ENCODE data around the gene EPHA6.
"Not testable (repeated sequence)": the region's sequence is repeated elsewhere in the genome, so short reads cannot be mapped to it uniquely, and the experiment has no call there.

EPHA6 gene

DNA sequence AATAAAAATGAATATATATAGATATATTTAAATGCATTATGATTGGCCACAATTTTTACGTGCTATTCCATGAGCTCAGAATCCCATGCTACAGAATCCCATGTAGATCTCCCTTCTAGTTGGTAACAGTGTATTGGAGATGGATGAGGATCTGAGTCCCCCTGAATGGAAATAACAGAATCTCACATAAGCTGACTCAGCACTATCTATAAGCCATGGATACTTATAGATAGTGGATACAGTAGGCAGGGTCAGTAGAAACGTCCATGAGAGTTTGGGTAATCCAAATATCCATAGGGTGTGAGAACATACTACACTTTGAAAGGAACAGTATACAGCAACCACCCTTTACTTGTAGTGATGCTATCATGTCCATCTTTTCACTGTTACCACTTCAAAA, 375.4 kb downstream of the EPHA6 start:
- no peak for DNase-seq

DNA sequence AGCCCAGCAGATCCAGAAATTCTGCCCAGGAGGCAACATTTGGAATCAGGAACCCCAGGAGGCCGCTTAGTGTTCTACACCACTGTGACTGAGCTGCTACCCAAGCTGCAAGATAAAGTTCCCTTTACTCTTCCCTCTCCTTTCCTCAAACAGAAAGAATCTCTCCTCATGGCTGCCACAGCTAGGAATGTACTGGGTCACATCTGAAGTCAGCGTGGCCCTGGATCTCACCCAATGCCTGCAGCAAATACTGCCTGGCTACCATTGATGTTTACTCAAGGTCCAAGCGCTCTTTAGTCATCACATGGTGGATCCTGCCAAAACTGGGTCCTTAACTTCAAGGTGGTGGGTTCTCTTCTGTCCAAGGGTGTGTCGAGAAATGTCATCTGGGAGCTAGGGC, 382.7 kb downstream of the EPHA6 start:
- DNase-seq: no peak

DNA sequence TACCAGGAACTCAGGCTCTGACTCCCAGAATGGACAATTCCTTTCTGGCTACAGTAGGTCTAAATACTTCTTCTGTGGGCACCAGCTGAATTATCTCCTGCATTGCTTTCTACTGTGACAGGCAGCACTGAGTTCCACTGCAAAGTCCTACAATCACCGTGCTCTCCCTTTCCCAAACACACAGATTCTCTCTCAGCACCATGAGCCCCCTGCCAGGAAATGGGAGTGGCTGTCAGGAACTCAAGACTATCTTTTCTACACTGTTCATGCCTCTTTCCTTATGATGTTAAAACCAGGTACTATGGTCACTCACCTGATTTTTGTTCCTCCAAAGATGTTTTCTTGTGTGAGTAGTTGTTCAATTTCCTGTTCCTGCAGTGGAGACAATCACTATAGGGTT, 383.4 kb downstream of the EPHA6 start:
- DNase-seq: no peak

DNA sequence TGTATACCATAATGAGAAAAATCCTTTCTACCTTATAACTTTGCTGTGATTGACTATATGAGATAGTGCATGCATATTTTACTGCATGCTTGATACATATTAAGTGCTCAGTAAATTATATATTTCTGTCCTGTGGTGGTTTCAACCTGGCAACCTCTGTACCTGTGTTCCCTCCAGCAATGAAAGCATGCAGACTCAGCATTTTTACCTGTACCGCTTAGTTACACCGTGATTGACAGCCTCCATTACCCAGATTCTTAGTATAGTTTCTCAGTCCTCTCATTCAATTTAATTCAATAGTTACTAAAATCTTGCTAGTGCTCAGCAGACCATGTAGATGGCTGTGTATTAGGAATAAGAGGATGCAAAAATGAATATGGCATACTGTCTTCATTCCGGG, 386.0 kb downstream of the EPHA6 start:
- DNase-seq: no peak

DNA sequence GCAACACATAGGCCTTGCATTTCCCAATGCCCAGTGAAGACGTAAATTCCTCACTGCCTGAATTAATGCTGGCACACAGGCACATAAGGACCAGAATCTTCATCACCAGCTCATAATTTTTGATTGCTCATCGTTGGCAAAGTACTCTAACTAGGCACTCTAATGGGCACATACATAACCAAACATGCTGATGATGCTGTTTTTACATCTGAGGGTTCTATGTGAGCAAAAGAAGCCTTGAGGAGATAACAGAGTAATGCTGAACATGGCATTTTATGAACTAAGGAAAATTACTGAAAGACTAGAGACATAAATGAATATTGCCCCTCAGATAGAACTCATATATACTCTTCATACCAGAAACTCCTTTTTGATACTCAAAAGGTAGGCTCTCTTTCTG, 387.4 kb downstream of the EPHA6 start:
- DNase-seq: no peak

DNA sequence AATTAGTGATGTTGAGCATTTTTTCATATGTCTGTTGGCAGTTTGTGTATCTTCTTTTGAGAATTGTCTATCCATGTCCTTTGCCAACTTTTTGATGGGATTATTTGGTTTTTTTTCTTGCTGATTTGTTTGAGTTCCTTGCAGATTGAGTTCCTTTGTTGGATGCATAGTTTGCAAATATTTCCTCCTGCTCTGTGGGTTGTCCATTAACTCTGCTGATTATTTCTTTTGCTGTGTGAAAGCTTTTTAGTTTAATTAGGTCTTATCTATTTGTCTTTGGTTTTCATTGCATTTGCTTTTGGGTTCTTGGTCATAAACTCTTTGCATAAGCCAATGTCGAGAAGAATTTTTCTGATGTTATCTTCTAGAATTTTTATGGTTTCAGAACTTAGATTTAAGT, 414.6 kb downstream of the EPHA6 start:
- DNase-seq: no peak

DNA sequence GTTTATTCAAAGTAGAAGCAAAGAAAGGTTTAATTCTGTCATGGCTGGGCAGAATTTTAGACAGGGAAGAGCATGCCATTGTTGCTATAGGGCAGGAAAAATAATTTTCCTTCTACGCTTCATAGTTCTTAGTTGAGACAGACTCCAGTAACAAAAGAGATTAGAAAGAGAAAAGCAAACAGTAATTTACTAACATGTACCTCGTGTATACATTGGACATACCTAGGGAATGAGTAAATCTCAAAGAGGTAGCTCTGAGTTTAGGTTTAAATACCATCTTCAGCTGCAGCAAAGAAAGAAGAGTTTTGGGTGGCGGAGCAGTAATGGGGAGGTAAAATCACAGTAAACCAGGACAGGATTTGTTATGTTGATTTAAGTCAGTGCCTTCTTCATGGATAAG, 416.1 kb downstream of the EPHA6 start:
- no peak for DNase-seq

DNA sequence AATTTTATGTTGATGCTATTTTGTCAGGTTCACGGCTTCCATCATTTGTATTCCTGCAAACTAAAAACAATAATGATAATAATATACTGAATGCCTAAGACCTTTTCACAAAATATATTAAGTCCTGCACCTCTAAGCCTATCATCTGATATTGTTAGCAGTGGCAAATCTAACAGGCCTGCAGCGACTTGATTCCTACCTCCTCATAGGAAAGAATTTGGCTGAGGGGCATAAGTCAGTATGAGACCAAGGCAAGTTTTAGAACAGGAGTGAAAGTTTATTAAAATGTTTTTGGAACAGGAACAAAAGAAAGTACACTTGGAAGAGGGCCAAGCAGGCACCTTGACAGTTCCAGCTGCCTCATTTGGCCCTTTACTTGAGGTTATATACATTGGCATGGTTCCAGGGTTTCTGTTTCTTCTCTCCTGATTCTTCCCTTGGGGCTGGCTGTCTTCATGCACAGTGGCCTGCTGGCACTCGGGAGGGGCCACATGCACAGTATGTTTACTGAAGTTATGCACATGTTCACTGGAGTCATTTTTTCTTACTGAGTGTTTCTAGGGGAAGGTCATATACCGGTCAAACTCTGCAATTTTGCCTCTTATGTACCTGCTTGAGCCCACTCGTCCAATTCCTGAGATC, 418.1 kb downstream of the EPHA6 start:
- DNase-seq: peak; percentile 54

DNA sequence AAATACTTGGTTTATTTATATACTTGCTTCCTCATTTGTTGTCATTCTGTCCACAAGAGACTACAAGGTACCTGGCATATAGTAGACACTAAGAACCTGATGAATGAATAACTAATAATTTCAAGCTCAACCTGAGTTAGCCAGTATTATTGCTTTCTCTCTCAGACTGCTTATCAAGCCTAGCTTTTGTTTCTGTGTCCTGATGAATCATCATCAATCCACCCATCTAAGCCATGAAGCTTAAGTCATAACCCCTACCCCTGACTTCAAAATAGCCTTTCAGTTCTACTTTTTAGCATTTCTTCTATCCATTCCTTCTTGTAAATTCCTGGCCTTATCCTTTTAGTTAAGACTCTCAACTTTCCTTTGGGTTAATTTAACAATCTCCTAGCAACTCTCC, 420.8 kb downstream of the EPHA6 start:
- no peak for DNase-seq

DNA sequence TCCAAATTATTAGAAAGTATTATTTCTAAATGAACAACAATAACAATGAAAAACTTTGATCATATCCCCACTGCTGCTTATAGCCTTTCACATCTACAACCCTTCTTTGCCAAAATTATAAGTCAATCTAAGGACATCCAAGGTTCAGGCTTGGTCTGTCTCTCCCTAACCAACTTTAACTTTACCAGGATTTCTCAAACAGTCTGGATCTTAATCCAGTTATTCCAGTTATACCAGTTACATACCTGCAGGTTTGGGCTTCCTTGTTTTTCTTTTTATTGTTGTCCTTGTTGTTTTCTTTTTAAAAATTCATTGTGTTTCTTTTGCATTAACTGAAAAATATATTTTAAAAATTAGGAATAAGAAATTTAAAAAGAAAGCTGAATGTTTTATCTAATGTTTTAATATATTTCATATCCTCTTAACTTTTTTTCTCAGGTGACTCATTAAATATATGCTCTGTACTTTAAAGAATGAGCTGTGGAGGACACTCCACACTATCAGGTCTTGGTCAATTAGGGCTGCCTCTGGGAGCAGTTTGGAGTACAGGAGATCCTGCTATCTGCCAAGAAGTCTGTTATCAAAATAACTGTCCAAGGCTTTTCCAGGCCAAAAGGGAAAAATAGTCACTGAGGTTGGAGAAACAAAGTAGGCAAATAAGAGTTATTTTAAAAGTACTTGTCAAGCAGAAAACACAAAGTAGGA, 421.4 kb downstream of the EPHA6 start:
- DNase-seq: no peak

DNA sequence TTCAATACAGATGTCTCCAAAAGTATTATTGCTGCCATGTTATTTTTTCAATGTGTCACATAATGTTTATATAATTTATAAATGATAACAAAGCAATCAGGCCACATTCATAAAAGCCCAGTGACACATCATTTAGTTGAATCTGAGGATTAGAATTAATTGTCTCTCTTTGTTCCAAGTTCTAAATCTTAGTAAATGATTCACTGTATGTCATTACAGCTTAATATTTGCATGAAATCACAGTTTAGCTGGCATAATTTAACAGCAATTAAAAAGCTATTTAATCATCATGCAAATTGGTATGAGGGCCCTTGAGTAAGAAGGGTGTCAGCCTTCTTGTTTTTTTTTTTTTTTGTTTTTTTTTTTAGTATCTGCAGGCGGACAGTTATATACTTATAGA, 427.0 kb downstream of the EPHA6 start:
- DNase-seq: no peak

DNA sequence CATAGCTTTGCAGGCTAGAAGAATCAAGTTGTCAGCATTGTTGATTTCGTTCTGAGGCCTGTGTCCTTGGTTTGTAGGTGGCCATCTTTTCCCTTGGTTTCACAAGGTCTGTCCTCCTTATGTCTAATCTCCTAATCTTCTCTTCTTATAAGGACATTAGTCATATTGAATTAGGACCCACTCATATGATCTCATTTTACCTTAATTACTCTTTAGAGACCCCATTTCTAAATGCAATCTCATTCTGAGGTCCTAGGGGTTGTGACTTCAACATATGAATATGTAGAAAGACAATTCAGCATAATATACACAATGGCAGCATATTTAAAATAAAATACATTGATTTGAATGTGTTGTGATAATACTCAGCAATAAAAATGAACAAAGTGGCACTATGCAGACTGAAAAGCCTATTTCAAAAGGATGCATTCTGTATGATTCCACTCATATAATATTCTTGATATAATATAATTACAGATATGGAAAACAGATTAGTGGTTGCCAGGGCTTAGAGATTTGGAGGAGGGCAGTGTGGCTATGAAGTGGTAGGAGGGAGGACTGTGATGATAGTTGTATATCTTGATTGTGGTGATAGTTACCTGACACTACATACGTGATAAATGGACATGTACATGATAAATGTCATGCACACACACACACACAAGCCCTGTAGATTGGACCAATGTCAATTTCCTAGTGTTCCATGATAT, 431.0 kb downstream of the EPHA6 start:
- DNase-seq: no peak

DNA sequence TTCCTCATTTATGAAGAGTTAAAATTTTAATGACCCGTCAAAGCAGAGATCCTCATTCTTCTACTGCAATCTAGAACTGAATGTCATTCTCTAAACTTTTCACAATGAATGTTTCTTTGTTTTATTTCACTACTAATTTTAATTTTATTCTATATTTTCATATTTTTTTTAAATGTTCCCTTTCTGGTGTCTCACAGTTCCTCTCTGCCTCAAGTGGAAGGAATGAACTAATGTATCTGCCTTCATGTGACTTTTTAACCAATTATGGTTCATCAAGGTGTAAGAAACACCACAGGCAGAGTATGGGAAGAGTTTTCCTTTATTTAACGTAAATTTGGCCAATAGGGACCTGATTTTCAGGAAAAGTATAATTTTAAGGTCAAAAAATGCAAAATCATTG, 441.7 kb downstream of the EPHA6 start:
- DNase-seq: no peak

DNA sequence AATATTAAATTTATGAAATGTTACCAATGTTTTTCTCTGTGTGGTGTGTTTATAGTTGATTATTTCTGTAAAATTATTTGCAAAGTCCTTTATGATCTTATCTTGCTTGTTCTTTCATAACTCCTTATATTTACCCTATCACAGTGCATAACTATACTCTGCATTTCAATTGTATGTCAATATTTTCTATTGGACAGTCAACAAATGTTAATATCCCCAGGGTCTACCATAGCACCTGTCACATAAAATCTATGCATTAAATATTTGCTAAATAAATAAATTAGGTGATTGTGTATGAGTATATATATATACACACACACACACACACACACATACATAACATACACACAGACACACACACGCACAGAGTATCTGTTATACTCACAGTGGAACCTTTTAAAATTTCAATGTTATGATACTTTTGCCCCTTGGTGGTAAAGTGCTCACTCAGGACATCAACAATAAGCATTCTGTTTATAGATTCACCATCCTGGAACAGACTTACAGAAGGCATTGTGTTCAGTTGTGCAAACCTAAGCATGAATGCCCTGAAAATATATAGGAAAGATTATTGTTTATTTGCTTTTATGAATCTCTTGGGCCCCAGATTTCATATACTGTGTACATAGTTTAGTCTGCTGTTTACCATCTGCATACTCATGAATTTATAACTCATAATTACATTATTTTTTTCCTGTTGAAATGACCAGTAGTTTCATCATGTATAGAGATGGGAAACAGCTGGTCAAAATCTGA, 443.7 kb downstream of the EPHA6 start:
- DNase-seq: no peak

DNA sequence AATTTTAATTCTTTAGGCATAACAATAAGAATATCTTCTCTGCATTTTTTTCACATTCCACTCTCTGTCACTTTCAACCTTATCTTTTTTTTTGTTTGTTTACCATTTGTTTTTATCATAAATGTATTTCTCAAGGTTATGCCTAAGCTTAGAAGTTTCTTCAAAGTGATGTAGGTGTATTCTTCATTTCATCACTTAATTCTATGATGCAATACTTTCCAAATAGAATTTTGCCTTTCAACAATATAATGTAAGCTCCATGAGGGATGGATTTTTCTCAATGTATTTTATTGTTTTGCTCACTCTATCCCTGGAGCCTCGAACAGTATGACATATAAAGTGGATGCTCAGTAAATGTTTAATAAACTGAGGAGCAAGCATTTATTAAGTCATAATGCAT, 444.9 kb downstream of the EPHA6 start:
- DNase-seq: no peak

DNA sequence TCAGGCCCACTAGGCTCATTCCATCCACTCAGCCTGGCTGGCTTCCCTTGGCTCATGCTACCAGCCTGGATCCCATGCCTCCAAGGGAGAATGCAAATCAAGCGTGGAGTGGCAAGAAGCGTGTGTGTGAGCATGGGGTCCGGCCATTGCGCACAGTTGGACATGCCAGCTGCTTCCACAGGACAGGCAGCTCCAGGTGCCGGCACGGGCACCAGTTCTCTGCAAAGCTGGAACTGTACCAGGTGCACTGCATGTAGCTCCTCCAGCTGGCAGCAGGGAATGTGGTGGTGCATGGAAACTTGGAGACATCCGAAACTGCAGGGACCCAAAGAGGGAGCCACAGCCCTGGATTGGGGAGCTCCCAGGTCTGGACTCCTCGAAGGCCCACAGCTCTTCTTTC, 449.8 kb downstream of the EPHA6 start:
- DNase-seq: no peak

DNA sequence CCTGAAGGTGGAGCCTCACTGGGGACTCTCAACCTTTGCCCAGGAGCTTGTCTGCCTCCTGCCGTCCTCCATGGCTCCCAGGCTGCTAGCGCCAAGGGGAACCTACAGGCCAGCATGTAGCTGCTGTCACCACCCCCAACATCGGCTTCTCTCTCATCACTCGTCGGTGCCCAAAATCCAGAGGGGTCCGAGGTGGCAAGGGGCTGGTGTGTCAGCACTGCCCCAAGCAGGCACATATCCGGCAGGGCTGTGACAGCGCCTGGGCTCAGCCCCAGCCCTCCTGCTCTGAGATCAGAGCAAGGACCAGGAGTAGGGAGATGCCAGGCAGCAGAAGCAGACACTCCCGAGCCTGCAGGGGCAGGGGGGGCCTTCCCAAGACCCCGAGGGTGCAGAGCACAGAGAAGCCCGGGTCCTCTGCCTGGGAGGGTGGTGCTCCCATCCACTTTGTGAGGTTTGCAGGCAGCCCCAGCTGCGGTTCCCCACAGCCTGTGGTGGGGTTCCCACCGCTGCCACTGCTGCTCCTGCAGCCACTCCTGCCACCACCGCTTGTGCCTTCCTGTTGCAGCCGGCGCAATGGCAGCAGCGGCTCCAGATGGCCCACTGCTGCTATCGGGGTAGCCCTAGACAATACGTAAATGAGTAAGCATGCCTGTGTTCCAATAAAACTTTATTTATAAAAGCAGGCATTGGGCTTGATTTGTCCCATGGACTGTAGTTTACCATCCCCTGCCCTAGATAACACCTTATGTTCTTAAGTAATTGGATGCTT, 451.0 kb downstream of the EPHA6 start:
- no peak for DNase-seq

DNA sequence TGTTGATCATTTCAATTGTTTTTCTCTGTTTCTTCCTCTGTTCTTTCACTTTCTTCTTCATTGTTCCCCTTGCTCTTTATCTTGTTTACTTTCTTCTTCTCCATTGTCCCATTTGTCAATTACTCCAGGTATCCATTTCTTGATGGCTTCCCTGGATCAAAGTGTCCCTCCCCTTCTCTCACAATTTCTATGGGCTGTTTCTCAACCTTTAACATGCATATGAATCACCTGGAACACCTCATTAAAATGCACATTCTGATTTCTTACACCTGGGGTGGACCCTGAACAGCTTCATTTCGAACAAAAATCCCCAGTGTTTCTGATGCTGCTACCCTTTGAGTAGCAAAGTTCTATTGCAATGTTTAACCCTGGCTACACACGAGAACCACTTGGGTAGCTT, 454.8 kb downstream of the EPHA6 start:
- DNase-seq: no peak

DNA sequence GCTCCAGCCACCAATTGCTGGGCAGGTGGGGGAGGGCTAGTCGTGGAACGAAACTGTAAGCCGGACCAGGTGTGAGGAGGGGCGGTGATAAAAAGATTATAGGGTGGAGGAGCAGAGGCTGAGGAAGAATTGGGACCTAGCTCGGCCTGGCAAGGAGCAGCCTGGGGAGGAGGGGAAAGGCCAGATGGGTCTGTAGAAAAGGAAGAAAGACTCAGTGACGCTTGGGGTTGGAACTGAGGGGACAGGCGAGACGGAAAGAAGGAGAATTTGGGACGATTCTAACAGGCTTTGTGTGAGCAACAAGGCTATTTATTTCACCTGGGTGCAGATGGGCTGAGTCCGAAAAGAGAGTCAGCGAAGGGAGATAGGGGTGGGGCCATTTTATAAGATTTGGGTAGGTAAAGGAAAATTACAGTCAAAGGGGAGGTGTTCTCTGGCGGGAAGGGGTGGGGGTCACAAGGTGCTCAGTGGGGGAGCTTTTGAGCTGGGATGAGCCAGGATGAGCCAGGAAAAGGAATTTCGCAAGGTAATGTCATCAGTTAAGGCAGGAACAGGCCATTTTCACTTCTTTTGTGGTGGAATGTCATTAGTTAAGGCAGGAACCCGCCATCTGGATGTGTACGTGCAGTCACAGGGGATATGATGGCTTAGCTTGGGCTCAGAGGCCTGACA, 462.6 kb downstream of the EPHA6 start:
- DNase-seq: not testable (repeated sequence)

DNA sequence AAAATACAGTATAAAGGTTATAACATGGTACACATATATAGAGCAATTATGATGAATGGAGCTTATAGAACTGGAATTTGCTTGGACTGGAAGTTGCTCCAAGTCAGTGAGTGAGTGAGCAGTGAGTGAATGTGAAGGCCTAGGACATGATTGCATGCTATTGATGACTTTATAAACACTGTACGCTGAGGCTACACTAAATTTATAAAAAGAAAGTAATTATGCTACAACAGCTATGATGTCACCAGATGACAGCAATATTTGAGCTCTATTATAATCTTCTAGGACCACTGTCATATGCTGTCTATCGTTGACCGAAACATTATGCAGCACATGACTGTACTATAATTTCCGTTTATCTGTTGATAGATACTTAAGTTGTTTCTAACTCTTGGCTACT, 463.3 kb downstream of the EPHA6 start:
- no peak for DNase-seq

DNA sequence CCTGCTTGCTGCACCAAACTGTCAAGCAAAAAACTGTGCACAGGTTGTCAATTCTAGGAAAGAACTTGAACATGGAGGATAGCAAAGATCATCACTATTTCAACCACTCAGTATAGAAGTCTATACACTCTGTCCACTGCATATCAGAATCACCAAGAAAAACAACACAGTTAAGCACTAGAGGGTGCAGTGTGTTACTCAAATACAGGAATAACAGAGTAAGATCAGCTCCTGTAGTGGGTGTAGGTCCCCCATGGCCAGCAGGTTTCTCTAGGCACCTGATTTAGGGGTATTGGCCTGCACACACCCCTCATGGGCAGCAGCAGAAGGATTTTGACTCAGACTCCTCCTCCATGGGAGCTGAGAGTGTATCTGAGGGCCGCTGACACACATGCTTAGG, 464.1 kb downstream of the EPHA6 start:
- DNase-seq: peak; percentile 16

DNA sequence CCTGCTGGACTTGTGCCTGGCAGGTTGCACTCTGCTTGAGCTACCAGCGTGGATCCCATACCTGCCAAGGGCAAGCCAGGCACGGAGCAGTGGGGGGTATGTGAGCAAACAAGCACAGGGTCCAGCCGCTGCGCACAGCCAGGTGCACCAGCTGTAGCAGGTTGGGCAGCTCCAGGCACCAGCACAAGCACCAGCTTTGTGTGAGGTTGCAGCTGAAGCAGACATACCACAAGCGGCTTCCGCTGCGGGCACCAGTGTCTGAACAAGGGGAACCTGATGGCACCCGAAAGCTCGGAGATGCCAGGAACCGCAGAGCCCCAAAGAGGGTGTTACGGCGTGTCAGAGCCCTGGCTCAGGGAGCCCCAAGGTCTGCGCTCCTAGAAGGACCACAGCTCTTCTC, 477.5 kb downstream of the EPHA6 start:
- DNase-seq: no peak

Data from NCI-H1436 treated with DMSO at 0.1 percent for 48 hours (cell line).